Transverse colon (tissue), 4 donors: ENCODE measurements around the gene FCGR3B.
"Not testable (repeated sequence)": the region's sequence is repeated elsewhere in the genome, so short reads cannot be mapped to it uniquely, and the experiment has no call there.

Experiments used
- EP300 ChIP-seq: sonication (generic); formaldehyde crosslinking; IDR thresholded peaks from one replicate; pipeline ENCODE4 v1.6.1; 2017; ENCODE audit warnings: antibody characterized with exemption, low read depth
- POLR2A ChIP-seq: fragments of 450-650 bp; IDR thresholded peaks from one replicate; pipeline ENCODE4 v1.6.1; 2016; ENCODE audit warnings: antibody characterized with exemption, mild to moderate bottlenecking, moderate library complexity
- POLR2AphosphoS5 ChIP-seq, 3 donors: sonication (generic); formaldehyde crosslinking; IDR thresholded peaks; one replicate each; pipeline ENCODE4 v1.6.1; 2016; ENCODE audit warnings: antibody characterized with exemption in 3 of 3
- TF ChIP-seq, protein P1 (sequence below), 5 experiments: fragments of 200-600 bp in 3 of 5; fragments of 450-650 bp in 2 of 5; sonication (generic) in 3 of 5; IDR thresholded peaks; 1 replicate in 2 of 5; 2 replicates in 3 of 5; pipeline ENCODE4 v1.5.1; 2016 to 2017; ENCODE audit warnings: antibody characterized with exemption in 5 of 5, inconsistent platforms in 3 of 5, mild to moderate bottlenecking in 2 of 5, moderate library complexity in 1 of 5

- TF ChIP-seq, protein P1, sequence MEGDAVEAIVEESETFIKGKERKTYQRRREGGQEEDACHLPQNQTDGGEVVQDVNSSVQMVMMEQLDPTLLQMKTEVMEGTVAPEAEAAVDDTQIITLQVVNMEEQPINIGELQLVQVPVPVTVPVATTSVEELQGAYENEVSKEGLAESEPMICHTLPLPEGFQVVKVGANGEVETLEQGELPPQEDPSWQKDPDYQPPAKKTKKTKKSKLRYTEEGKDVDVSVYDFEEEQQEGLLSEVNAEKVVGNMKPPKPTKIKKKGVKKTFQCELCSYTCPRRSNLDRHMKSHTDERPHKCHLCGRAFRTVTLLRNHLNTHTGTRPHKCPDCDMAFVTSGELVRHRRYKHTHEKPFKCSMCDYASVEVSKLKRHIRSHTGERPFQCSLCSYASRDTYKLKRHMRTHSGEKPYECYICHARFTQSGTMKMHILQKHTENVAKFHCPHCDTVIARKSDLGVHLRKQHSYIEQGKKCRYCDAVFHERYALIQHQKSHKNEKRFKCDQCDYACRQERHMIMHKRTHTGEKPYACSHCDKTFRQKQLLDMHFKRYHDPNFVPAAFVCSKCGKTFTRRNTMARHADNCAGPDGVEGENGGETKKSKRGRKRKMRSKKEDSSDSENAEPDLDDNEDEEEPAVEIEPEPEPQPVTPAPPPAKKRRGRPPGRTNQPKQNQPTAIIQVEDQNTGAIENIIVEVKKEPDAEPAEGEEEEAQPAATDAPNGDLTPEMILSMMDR (IDR thresholded peaks at IDR 0.05), result not testable (repeated sequence)
- TF ChIP-seq EP300; POLR2AphosphoS5 (IDR thresholded peaks at IDR 0.05); POLR2A: not testable (repeated sequence)
Measured at GRCh38 chr1:161582882-161583281, 48.1 kb downstream of the FCGR3B start.
